GM23338 (cell line): ENCODE results near the gene MS4A4A. TPM values are rescaled to one million over a fixed set of nuclear protein-coding genes. Genes with fewer than 3 reads are reported as not detected.
A peak's percentile ranks its signal among the peaks of the same experiment; 100 is the strongest.

Source experiments
- ATAC-seq: fragments of 200-7000 bp; cut with Tn5 transposase; 3 replicates; pipeline ENCODE4 v1.9.1; 2020
- DNase-seq: peaks from one replicate; pipeline ENCODE4 v3.0.0-alpha.2; 2015; ENCODE audit warnings: low spot score
- H2AFZ ChIP-seq: fragments of 200-600 bp; sonication (generic); 2 replicates; pipeline ENCODE4 v1.8.0; 2016; ENCODE audit warnings: antibody characterized with exemption, mild to moderate bottlenecking, moderate library complexity
- H3F3A ChIP-seq: fragments of 200-600 bp; sonication (generic); replicated peaks from 2 replicates; pipeline ENCODE4 v1.8.0; 2017; ENCODE audit warnings: antibody characterized with exemption, mixed run types, low read depth
- H3K27ac ChIP-seq: fragments of 200-600 bp; sonication (generic); 2 replicates; pipeline ENCODE4 v1.6.1; 2016; ENCODE audit warnings: low read depth
- H3K27me3 ChIP-seq: fragments of 200-600 bp; sonication (generic); 2 replicates; pipeline ENCODE4 v1.8.0; 2016; ENCODE audit warnings: mild to moderate bottlenecking, mixed run types, moderate library complexity; ENCODE audit not compliant: insufficient read depth
- H3K36me3 ChIP-seq: fragments of 200-600 bp; sonication (generic); 2 replicates; pipeline ENCODE4 v1.8.0; 2016; ENCODE audit warnings: mild to moderate bottlenecking; ENCODE audit not compliant: insufficient read depth
- H3K4me1 ChIP-seq: fragments of 200-600 bp; sonication (generic); 2 replicates; pipeline ENCODE4 v1.8.0; 2016; ENCODE audit warnings: mild to moderate bottlenecking, moderate library complexity; ENCODE audit not compliant: insufficient read depth
- H3K4me2 ChIP-seq: fragments of 200-600 bp; sonication (generic); 2 replicates; pipeline ENCODE4 v1.7.1; 2017; ENCODE audit warnings: mixed run types
- H3K4me3 ChIP-seq: fragments of 200-600 bp; sonication (generic); 2 replicates; pipeline ENCODE4 v1.6.1; 2016; ENCODE audit warnings: mixed run types
- H3K79me2 ChIP-seq: fragments of 200-600 bp; sonication (generic); replicated peaks from 2 replicates; pipeline ENCODE4 v1.8.0; 2017; ENCODE audit warnings: mild to moderate bottlenecking; ENCODE audit not compliant: insufficient read depth
- H3K9me2 ChIP-seq: fragments of 200-600 bp; sonication (generic); 2 replicates; pipeline ENCODE4 v1.8.0; 2017; ENCODE audit not compliant: insufficient read depth
- H4K20me1 ChIP-seq: fragments of 200-600 bp; sonication (generic); replicated peaks from 2 replicates; pipeline ENCODE4 v1.8.0; 2017; ENCODE audit warnings: mild to moderate bottlenecking; ENCODE audit not compliant: insufficient read depth
- H3K27ac Mint-ChIP-seq: 2 replicates; pipeline ENCODE4 v1.8.0; 2020; ENCODE audit warnings: inconsistent platforms, mild to moderate bottlenecking, moderate library complexity, mixed read lengths
- H3K27me3 Mint-ChIP-seq: 3 replicates; pipeline ENCODE4 v1.8.0; 2022; ENCODE audit warnings: low read depth, mild to moderate bottlenecking, moderate library complexity, mixed read lengths, inconsistent platforms; ENCODE audit not compliant: insufficient read depth, poor library complexity
- H3K36me3 Mint-ChIP-seq: 3 replicates; pipeline ENCODE4 v1.8.0; 2021; ENCODE audit warnings: low read depth, mild to moderate bottlenecking, inconsistent platforms, moderate library complexity, mixed read lengths
- H3K4me1 Mint-ChIP-seq: 3 replicates; pipeline ENCODE4 v1.8.0; 2020; ENCODE audit warnings: mild to moderate bottlenecking, inconsistent platforms, mixed read lengths
- H3K4me3 Mint-ChIP-seq: 3 replicates; pipeline ENCODE4 v1.8.0; 2021; ENCODE audit warnings: moderate library complexity, mild to moderate bottlenecking, inconsistent platforms, mixed read lengths
- H3K9me3 Mint-ChIP-seq: 3 replicates; pipeline ENCODE4 v1.8.0; 2020; ENCODE audit warnings: moderate library complexity, mild to moderate bottlenecking, inconsistent platforms, mixed read lengths
- CREB1 ChIP-seq: fragments of 250-450 bp; sonication (Bioruptor Pico); IDR thresholded peaks from 2 replicates; pipeline ENCODE4 v1.5.0; 2020; ENCODE audit warnings: low read depth, mild to moderate bottlenecking, moderate library complexity
- CTCF ChIP-seq, 2 experiments: fragments of 200-600 bp in 1 of 2; sonication (generic) in 1 of 2; conservative IDR thresholded peaks; 2 replicates each; pipeline versions ENCODE4 v1.5.1 to v1.6.1; 2016 to 2017; ENCODE audit warnings: antibody characterized with exemption in 2 of 2, low read depth in 2 of 2, mild to moderate bottlenecking in 2 of 2, moderate library complexity in 1 of 2
- EZH2 ChIP-seq: fragments of 200-600 bp; sonication (generic); IDR thresholded peaks from one replicate; pipeline ENCODE4 v1.8.0; 2017; ENCODE audit warnings: antibody characterized with exemption, mild to moderate bottlenecking, low read depth; ENCODE audit not compliant: unreplicated experiment
- EZH2phosphoT487 ChIP-seq: fragments of 200-600 bp; sonication (generic); IDR thresholded peaks from one replicate; pipeline ENCODE4 v1.8.1; 2018; ENCODE audit warnings: antibody characterized with exemption; ENCODE audit not compliant: unreplicated experiment
- JUNB ChIP-seq: IDR thresholded peaks from one replicate; pipeline ENCODE4 v1.6.1; 2016; ENCODE audit warnings: antibody characterized with exemption; ENCODE audit not compliant: unreplicated experiment
- NANOG ChIP-seq: IDR thresholded peaks from 2 replicates; pipeline ENCODE4 v1.6.1; 2016; ENCODE audit warnings: antibody characterized with exemption, borderline replicate concordance
- POLR2AphosphoS5 ChIP-seq: IDR thresholded peaks from 2 replicates; pipeline ENCODE4 v1.6.1; 2016; ENCODE audit warnings: antibody characterized with exemption, low read depth
- REST ChIP-seq: IDR thresholded peaks from one replicate; pipeline ENCODE4 v1.6.1; 2018; ENCODE audit warnings: antibody characterized with exemption; ENCODE audit not compliant: unreplicated experiment
- STAT1 ChIP-seq: IDR thresholded peaks from one replicate; pipeline ENCODE4 v1.6.1; 2016; ENCODE audit warnings: antibody characterized with exemption; ENCODE audit not compliant: unreplicated experiment
- ZNF114 ChIP-seq: fragments of 250-450 bp; sonication (Bioruptor Pico); IDR thresholded peaks from 2 replicates; pipeline ENCODE4 v1.5.0; 2020; ENCODE audit warnings: mild to moderate bottlenecking, moderate library complexity
- ZNF331 ChIP-seq: fragments of 250-450 bp; sonication (Bioruptor Pico); IDR thresholded peaks from 2 replicates; pipeline ENCODE4 v1.5.0; 2020; ENCODE audit warnings: low read depth, mild to moderate bottlenecking, moderate library complexity
- ZNF462 ChIP-seq: fragments of 250-450 bp; sonication (Bioruptor Pico); IDR thresholded peaks from 2 replicates; pipeline ENCODE4 v1.5.0; 2020; ENCODE audit warnings: mild to moderate bottlenecking, moderate library complexity
- polyA plus RNA-seq: library from polyadenylated mRNA; unstranded; fragments of >200 nt; fragmentation: Nextera tagmentation; extraction: Ambion mirVana; gene quantifications from 2 replicates; pipeline ENCODE4 v1.2.1, GENCODE V29; 2016
- total RNA-seq: library from RNA; depleted of rRNA; stranded (reverse); fragments of >200 nt; shearing (Covaris generic); gene quantifications from 2 replicates; pipeline ENCODE4 v1.2.3, GENCODE V29; 2014
- TF ChIP-seq, protein P1 (sequence below): IDR thresholded peaks from 2 replicates; pipeline ENCODE4 v1.6.1; 2016; ENCODE audit warnings: antibody characterized with exemption

MS4A4A gene
- total and polyA plus RNA-seq, 2 experiments from 2014 or later = not detected

DNA sequence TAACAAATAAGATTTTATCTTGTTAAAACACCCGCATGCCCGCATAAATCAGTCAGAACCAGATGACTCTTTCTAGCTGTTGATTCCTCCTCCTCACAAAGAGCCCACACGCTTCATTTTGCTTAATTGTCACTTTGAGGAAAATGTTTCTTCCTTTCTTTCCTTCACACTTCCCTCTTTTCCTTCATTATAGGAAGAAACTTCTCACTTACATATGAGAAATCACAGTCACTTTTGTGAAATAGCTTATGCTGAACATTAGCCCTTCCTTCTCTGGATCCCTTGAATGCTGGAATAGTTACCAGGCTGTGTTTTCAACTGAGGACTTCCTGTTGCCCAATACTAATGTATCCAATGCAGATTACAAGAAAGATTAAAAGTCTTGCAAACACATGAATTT is 52.4 kb downstream of the MS4A4A start:
- Mint-ChIP-seq H3K4me1 (peaks cover 6% of the 10 kb centered on the region; the same call in 2 of the 3 replicates), H3K36me3 (peaks cover 16% of the 10 kb centered on the region; the same call in 2 of the 3 replicates), H3K4me3 (no peak overlapping the region), H3K27me3 (peaks cover 6% of the 10 kb centered on the region), H3K9me3 (peaks cover 30% of the 10 kb centered on the region), H3K27ac (no peak overlapping the region)
- no peak overlapping the region for H3K4me2 ChIP-seq
- ATAC-seq = no peak
- 0 out of 2 replicates have a peak, but pooled peaks cover 9% of the 10 kb centered on the region for H3K9me2 ChIP-seq
- no peaks in the 10 kb centered on the region for H3K36me3 ChIP-seq
- no peak overlapping the region for H3K4me3 ChIP-seq
- H3F3A ChIP-seq = no peaks in the 10 kb centered on the region
- no peaks in the 10 kb centered on the region for H3K27me3 ChIP-seq
- H3K79me2 ChIP-seq = no peaks in the 10 kb centered on the region
- peak overlapping the region; percentile 96 for H2AFZ ChIP-seq
- TF ChIP-seq POLR2AphosphoS5 (no peak), JUNB (no peak), ZNF114 (CRISPR knock-in tag) (no peak), ZNF462 (CRISPR knock-in tag) (no peak), EZH2 (no peak), EZH2phosphoT487 (no peak), CREB1 (CRISPR knock-in tag) (no peak), ZNF331 (CRISPR knock-in tag) (no peak), REST (no peak), NANOG (no peak), STAT1 (no peak), CTCF (conservative IDR thresholded peaks at IDR 0.05; ENCODE audit: low read depth in 2 of 2) (no peak)
- TF ChIP-seq, protein P1, sequence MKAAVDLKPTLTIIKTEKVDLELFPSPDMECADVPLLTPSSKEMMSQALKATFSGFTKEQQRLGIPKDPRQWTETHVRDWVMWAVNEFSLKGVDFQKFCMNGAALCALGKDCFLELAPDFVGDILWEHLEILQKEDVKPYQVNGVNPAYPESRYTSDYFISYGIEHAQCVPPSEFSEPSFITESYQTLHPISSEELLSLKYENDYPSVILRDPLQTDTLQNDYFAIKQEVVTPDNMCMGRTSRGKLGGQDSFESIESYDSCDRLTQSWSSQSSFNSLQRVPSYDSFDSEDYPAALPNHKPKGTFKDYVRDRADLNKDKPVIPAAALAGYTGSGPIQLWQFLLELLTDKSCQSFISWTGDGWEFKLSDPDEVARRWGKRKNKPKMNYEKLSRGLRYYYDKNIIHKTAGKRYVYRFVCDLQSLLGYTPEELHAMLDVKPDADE = no peak
- H3K4me1 ChIP-seq = no peaks in the 10 kb centered on the region
- no peak overlapping the region for H3K27ac ChIP-seq
- DNase-seq = no peak
- no peaks in the 10 kb centered on the region for H4K20me1 ChIP-seq
